ENCODE measurements around the gene CSN2. TPM values are rescaled to one million over a fixed set of nuclear protein-coding genes. Genes with fewer than 3 reads are reported as not detected.

CSN2 gene
- total and polyA plus RNA-seq, 2 donors (not counting 3 experiments of a cell fraction or from before 2014, with no cell fraction given): not detected

GRCh38 chr4:69994782-69995181, 29.3 kb upstream of the CSN2 start:
- no peak overlapping the region for H3K27ac ChIP-seq (ENCODE audit: insufficient read depth, low read depth, low read length)
- no peaks in the 10 kb centered on the region for H3K27me3 ChIP-seq (ENCODE audit: control insufficient read depth in 2 of 2, insufficient read depth in 2 of 2, low read length in 2 of 2)
- intact Hi-C loops (cut with micrococcal nuclease): no loop called here
- ChIA-PET POLR2A (no interaction called here), CTCF (no interaction called here)
- BruUV-seq (replicated peaks): no TSS peak
- no peaks in the 10 kb centered on the region for H3K9me3 ChIP-seq (replicated peaks; ENCODE audit: control insufficient read depth, insufficient read depth, low read length)
- H2AFZ ChIP-seq (ENCODE audit: low read depth, low read length): no peak overlapping the region
- no peaks in the 10 kb centered on the region for H3K36me3 ChIP-seq (ENCODE audit: control insufficient read depth in 2 of 2, extremely low read depth in 1 of 2, insufficient read depth in 2 of 2, low read length in 2 of 2)
- DNase-seq (ENCODE audit: low read depth, low spot score) (no peak), FAIRE-seq (no peak)
- no peaks in the 10 kb centered on the region for H4K20me1 ChIP-seq (replicated peaks; ENCODE audit: control insufficient read depth, extremely low read depth, insufficient read depth, low read length)
- H3K4me1 ChIP-seq (ENCODE audit: control insufficient read depth, extremely low read depth, insufficient read depth, low read length): peaks cover 4% of the 10 kb centered on the region
- dilution Hi-C loops (cut with MboI; ENCODE audit: extremely low pct_ligation_motif_present, low sequenced_read_pairs): no loop called here
- H3K4me2 ChIP-seq (ENCODE audit: insufficient read depth, low read length): no peak overlapping the region
- H3K79me2 ChIP-seq (ENCODE audit: control insufficient read depth, insufficient read depth, low read length): no peaks in the 10 kb centered on the region
- no peak overlapping the region for H3K4me3 ChIP-seq (replicated peaks in 1 of 3; ENCODE audit: insufficient read depth in 1 of 3, low read depth in 1 of 3, low read length in 3 of 3)
- no peak for TF ChIP-seq EZH2 (IDR thresholded peaks at IDR 0.05; ENCODE audit: borderline replicate concordance, low read depth, low read length, severe bottlenecking)
- TF ChIP-seq POLR2AphosphoS5 (IDR thresholded peaks at IDR 0.05; ENCODE audit: insufficient read depth, low read depth, low read length): no peak
- no peak for TF ChIP-seq GATA2 (IDR thresholded peaks at IDR 0.05; ENCODE audit: insufficient read depth, insufficient read length, low read depth, low read length)
- no peak for TF ChIP-seq MYC (IDR thresholded peaks at IDR 0.05; ENCODE audit: low read depth, low read length)
- no peak for TF ChIP-seq FOS (IDR thresholded peaks at IDR 0.05; ENCODE audit: borderline replicate concordance, insufficient read depth, low read length)
- no peak for TF ChIP-seq POLR2A (IDR thresholded peaks at IDR 0.05; ENCODE audit: low read depth, low read length)
- TF ChIP-seq MAX (IDR thresholded peaks at IDR 0.05; ENCODE audit: insufficient read depth, insufficient read length): no peak
- no peaks in the 10 kb centered on the region for H3K9me1 ChIP-seq (replicated peaks; ENCODE audit: control insufficient read depth, extremely low read depth, insufficient read depth, low read length)
- H3K9ac ChIP-seq (replicated peaks; ENCODE audit: extremely low read depth, insufficient read depth, low read length): no peak overlapping the region

GRCh38 chr4:69991016-69991415, 25.5 kb upstream of the CSN2 start:
- no peaks in the 10 kb centered on the region for H3K36me3 ChIP-seq (ENCODE audit: control insufficient read depth in 2 of 2, extremely low read depth in 1 of 2, insufficient read depth in 2 of 2, low read length in 2 of 2)
- no peak overlapping the region for H2AFZ ChIP-seq (ENCODE audit: low read depth, low read length)
- no peaks in the 10 kb centered on the region for H3K9me1 ChIP-seq (replicated peaks; ENCODE audit: control insufficient read depth, extremely low read depth, insufficient read depth, low read length)
- H3K4me1 ChIP-seq (ENCODE audit: control insufficient read depth, extremely low read depth, insufficient read depth, low read length): no peaks in the 10 kb centered on the region
- intact Hi-C loops (cut with micrococcal nuclease): no loop called here
- H4K20me1 ChIP-seq (replicated peaks; ENCODE audit: control insufficient read depth, extremely low read depth, insufficient read depth, low read length): no peaks in the 10 kb centered on the region
- dilution Hi-C loops (cut with MboI; ENCODE audit: extremely low pct_ligation_motif_present, low sequenced_read_pairs): no loop called here
- FAIRE-seq (no peak), DNase-seq (ENCODE audit: low read depth, low spot score) (no peak)
- POLR2A ChIA-PET: no interaction called here
- BruUV-seq (replicated peaks): no TSS peak
- no peak overlapping the region for H3K4me3 ChIP-seq (replicated peaks in 1 of 3; ENCODE audit: insufficient read depth in 1 of 3, low read depth in 1 of 3, low read length in 3 of 3)
- CTCF ChIA-PET: no interaction called here
- TF ChIP-seq GATA2 (IDR thresholded peaks at IDR 0.05; ENCODE audit: insufficient read depth, insufficient read length, low read depth, low read length) (no peak), MYC (IDR thresholded peaks at IDR 0.05; ENCODE audit: low read depth, low read length) (no peak), POLR2AphosphoS5 (IDR thresholded peaks at IDR 0.05; ENCODE audit: insufficient read depth, low read depth, low read length) (no peak), POLR2A (IDR thresholded peaks at IDR 0.05; ENCODE audit: low read depth, low read length) (no peak), MAX (IDR thresholded peaks at IDR 0.05; ENCODE audit: insufficient read depth, insufficient read length) (no peak), EZH2 (IDR thresholded peaks at IDR 0.05; ENCODE audit: borderline replicate concordance, low read depth, low read length, severe bottlenecking) (no peak), CTCF (IDR thresholded peaks at IDR 0.05; ENCODE audit: extremely low read depth in 1 of 2, insufficient read depth in 1 of 2, low read depth in 1 of 2, low read length in 2 of 2) (no peak), JUN (IDR thresholded peaks at IDR 0.05; ENCODE audit: borderline replicate concordance, insufficient read depth, insufficient read length, low read depth) (no peak), FOS (IDR thresholded peaks at IDR 0.05; ENCODE audit: borderline replicate concordance, insufficient read depth, low read length) (no peak)
- H3K27ac ChIP-seq (ENCODE audit: insufficient read depth, low read depth, low read length): no peak overlapping the region
- H3K9me3 ChIP-seq (replicated peaks; ENCODE audit: control insufficient read depth, insufficient read depth, low read length): no peaks in the 10 kb centered on the region
- H3K4me2 ChIP-seq (ENCODE audit: insufficient read depth, low read length): no peak overlapping the region
- no peaks in the 10 kb centered on the region for H3K79me2 ChIP-seq (ENCODE audit: control insufficient read depth, insufficient read depth, low read length)
- H3K9ac ChIP-seq (replicated peaks; ENCODE audit: extremely low read depth, insufficient read depth, low read length): no peak overlapping the region
- peaks cover 2% of the 10 kb centered on the region in 2 experiments for H3K27me3 ChIP-seq (ENCODE audit: control insufficient read depth in 2 of 2, insufficient read depth in 2 of 2, low read length in 2 of 2)
